ENCODE results near the gene FBXO17. TPM values are rescaled to one million over a fixed set of nuclear protein-coding genes. Genes with fewer than 3 reads are reported as not detected.

Gene FBXO17
- total and polyA plus RNA-seq, 2 of the 13 experiments (the other 11 are each of a cell fraction or from before 2014, with no cell fraction given), result 22.1 to 58.7 TPM

DNA sequence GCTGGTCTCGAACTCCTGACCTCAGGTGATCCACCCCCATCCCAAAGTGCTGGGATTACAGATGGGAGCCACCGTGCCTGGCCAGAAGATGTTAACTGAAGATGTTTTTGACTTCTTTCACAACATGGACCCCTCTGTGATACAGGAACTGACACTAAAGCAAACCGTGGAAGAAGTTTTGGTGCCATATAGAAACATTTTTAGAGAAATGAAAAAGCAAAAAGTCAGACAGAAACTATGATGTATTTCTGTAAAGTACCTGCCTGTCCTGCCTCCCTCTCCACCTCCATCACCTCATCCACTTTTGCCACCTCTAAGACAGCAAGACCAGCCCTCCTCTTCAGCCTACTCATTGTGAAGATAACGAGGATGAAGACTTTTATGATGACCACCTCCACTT, 45.5 kb upstream of the FBXO17 start (continued):
- TF ChIP-seq, protein P1, sequence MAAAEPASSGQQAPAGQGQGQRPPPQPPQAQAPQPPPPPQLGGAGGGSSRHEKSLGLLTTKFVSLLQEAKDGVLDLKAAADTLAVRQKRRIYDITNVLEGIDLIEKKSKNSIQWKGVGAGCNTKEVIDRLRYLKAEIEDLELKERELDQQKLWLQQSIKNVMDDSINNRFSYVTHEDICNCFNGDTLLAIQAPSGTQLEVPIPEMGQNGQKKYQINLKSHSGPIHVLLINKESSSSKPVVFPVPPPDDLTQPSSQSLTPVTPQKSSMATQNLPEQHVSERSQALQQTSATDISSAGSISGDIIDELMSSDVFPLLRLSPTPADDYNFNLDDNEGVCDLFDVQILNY (CRISPR knock-in tag; conservative IDR thresholded peaks at IDR 0.05), result no peak
- TF ChIP-seq, protein P2, sequence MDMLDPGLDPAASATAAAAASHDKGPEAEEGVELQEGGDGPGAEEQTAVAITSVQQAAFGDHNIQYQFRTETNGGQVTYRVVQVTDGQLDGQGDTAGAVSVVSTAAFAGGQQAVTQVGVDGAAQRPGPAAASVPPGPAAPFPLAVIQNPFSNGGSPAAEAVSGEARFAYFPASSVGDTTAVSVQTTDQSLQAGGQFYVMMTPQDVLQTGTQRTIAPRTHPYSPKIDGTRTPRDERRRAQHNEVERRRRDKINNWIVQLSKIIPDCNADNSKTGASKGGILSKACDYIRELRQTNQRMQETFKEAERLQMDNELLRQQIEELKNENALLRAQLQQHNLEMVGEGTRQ (IDR thresholded peaks at IDR 0.05; ENCODE audit: low read depth, low read length), result no peak
- TF ChIP-seq, protein P2 (CRISPR knock-in tag; IDR thresholded peaks at IDR 0.05; ENCODE audit: borderline replicate concordance), result no peak
- TF ChIP-seq PAF1 (CRISPR knock-in tag; IDR thresholded peaks at IDR 0.05), result no peak
- TF ChIP-seq, protein P3, sequence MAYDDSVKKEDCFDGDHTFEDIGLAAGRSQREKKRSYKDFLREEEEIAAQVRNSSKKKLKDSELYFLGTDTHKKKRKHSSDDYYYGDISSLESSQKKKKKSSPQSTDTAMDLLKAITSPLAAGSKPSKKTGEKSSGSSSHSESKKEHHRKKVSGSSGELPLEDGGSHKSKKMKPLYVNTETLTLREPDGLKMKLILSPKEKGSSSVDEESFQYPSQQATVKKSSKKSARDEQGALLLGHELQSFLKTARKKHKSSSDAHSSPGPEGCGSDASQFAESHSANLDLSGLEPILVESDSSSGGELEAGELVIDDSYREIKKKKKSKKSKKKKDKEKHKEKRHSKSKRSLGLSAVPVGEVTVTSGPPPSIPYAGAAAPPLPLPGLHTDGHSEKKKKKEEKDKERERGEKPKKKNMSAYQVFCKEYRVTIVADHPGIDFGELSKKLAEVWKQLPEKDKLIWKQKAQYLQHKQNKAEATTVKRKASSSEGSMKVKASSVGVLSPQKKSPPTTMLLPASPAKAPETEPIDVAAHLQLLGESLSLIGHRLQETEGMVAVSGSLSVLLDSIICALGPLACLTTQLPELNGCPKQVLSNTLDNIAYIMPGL (CRISPR knock-in tag; IDR thresholded peaks at IDR 0.05; ENCODE audit: borderline replicate concordance in 1 of 2, low read depth in 1 of 2), result no peak

DNA sequence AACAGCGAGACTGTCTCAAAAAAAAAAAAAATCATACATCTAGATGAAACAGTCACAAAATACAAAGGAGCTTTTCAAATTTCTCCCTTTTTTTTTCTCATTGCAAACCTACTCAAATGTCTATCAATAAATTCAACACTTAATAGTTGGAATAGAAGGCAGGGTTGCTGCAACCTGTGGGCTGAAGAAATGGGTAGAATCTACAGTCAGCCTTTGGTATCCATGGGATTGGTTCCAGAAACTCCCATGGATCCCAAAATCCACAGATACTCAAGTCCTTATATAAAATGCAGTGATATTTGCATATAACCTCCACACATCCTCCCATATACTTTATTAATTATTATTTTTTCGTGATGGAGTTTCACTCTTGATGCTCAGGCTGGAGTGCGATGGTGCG, 42.1 kb upstream of the FBXO17 start:
- Histone ChIP-seq H2AFZ (ENCODE audit: low read length) (no peak overlapping the region), H3K79me2 (ENCODE audit: insufficient read depth, low read length) (no peaks in the 10 kb centered on the region), H3K9ac (ENCODE audit: insufficient read depth, low read depth, low read length) (no peak overlapping the region), H3K36me3 (replicated peaks in 1 of 2; ENCODE audit: control insufficient read depth in 1 of 2, insufficient read depth in 2 of 2, low read length in 2 of 2) (no peaks in the 10 kb centered on the region), H3K4me1 (ENCODE audit: insufficient read depth, low read length) (no peaks in the 10 kb centered on the region), H3K27ac (ENCODE audit: extremely low read length, insufficient read depth, low read length) (no peak overlapping the region), H3K27me3 (ENCODE audit: control insufficient read depth in 1 of 2, insufficient read depth in 2 of 2, low read length in 2 of 2) (no peaks in the 10 kb centered on the region), H3K9me3 (ENCODE audit: low read length) (no peaks in the 10 kb centered on the region), H3K4me2 (ENCODE audit: low read depth, low read length) (no peak overlapping the region), H3K4me3 (replicated peaks in 1 of 3; ENCODE audit: insufficient read depth in 1 of 3, low read depth in 2 of 3, low read length in 3 of 3) (no peak overlapping the region), H4K20me1 (ENCODE audit: insufficient read depth, low read length) (no peaks in the 10 kb centered on the region)
- DNase-seq (ENCODE audit: low spot score), result no peak
- in situ Hi-C loops (cut with HindIII; ENCODE audit: extremely low pct_ligation_motif_present, low pct_unique_long_range_greater_than_20kb), result no loop called here
- intact Hi-C loops (cut with micrococcal nuclease; ENCODE audit: unreplicated experiment), result no loop called here
- no peak for ATAC-seq
- no peak for FAIRE-seq
- BruUV-seq (replicated peaks), result no TSS peak
- ChIA-PET CTCF (ENCODE audit: low intra/inter-chr PET ratio, low total read pairs) (no interaction called here), POLR2A (no interaction called here)
- WGBS (ENCODE audit: low lambda C conversion rate), result 61% methylated on average over 4 of the region's 4 CpGs
- TF ChIP-seq, protein P4, sequence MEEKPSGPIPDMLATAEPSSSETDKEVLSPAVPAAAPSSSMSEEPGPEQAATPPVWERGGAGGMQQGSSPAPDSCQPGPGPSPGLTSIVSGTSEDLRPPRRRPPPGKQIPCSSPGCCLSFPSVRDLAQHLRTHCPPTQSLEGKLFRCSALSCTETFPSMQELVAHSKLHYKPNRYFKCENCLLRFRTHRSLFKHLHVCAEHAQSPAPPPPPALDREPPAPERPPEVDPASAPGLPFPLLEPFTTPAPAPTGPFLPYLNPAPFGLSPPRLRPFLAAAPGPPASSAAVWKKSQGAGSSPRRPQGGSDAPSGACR (CRISPR knock-in tag; IDR thresholded peaks at IDR 0.05), result no peak
- TF ChIP-seq, protein P5, sequence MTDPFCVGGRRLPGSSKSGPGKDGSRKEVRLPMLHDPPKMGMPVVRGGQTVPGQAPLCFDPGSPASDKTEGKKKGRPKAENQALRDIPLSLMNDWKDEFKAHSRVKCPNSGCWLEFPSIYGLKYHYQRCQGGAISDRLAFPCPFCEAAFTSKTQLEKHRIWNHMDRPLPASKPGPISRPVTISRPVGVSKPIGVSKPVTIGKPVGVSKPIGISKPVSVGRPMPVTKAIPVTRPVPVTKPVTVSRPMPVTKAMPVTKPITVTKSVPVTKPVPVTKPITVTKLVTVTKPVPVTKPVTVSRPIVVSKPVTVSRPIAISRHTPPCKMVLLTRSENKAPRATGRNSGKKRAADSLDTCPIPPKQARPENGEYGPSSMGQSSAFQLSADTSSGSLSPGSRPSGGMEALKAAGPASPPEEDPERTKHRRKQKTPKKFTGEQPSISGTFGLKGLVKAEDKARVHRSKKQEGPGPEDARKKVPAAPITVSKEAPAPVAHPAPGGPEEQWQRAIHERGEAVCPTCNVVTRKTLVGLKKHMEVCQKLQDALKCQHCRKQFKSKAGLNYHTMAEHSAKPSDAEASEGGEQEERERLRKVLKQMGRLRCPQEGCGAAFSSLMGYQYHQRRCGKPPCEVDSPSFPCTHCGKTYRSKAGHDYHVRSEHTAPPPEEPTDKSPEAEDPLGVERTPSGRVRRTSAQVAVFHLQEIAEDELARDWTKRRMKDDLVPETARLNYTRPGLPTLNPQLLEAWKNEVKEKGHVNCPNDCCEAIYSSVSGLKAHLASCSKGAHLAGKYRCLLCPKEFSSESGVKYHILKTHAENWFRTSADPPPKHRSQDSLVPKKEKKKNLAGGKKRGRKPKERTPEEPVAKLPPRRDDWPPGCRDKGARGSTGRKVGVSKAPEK (CRISPR knock-in tag; IDR thresholded peaks at IDR 0.05; ENCODE audit: borderline replicate concordance), result no peak
- no peak for TF ChIP-seq HOXA5 (CRISPR knock-in tag; IDR thresholded peaks at IDR 0.05)
- TF ChIP-seq ZNF792 (CRISPR knock-in tag; IDR thresholded peaks at IDR 0.05), result no peak
- TF ChIP-seq ZNF17 (CRISPR knock-in tag; IDR thresholded peaks at IDR 0.05), result no peak
- TF ChIP-seq ASH2L (IDR thresholded peaks at IDR 0.05; ENCODE audit: insufficient read length, low read depth, low read length), result no peak
- TF ChIP-seq, protein P6, sequence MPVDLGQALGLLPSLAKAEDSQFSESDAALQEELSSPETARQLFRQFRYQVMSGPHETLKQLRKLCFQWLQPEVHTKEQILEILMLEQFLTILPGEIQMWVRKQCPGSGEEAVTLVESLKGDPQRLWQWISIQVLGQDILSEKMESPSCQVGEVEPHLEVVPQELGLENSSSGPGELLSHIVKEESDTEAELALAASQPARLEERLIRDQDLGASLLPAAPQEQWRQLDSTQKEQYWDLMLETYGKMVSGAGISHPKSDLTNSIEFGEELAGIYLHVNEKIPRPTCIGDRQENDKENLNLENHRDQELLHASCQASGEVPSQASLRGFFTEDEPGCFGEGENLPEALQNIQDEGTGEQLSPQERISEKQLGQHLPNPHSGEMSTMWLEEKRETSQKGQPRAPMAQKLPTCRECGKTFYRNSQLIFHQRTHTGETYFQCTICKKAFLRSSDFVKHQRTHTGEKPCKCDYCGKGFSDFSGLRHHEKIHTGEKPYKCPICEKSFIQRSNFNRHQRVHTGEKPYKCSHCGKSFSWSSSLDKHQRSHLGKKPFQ (CRISPR knock-in tag; IDR thresholded peaks at IDR 0.05; ENCODE audit: insufficient replicate concordance), result no peak
- no peak for TF ChIP-seq SMYD3 (CRISPR knock-in tag; IDR thresholded peaks at IDR 0.05)
